Activated CD4-positive, CD25-positive, alpha-beta regulatory T cell (primary cell): ENCODE measurements around the gene SEMA3C.
"Not testable (repeated sequence)": the region's sequence is repeated elsewhere in the genome, so short reads cannot be mapped to it uniquely, and the experiment has no call there.

Experiments used
- DNase-seq, 4 experiments: peaks; one replicate each; lab custom pipeline; 2025; lab: John Stamatoyannopoulos, UW

Gene SEMA3C

GRCh38 chr7:80926955-80927354 lies 8.1 kb upstream of the SEMA3C start:
- DNase-seq, result not testable (repeated sequence)

DNA sequence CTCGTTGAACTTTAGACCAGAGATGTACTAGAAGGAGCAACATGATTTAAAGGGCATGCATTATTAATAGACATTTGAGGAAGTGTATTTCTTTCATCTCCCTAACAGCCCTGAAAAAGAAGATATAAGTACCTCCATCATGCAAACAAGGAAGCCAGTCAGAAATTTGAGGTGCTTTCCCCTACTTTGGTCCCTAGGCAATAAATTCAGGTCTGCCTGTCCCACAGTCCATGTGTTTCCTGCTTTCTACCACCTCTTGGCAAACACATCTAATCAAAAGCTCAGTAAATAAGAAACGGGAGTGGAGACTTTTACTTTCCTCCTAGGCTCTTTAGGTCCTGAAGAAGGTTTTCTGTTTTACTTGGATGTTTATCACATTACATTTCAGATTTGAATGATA lies 5.2 kb upstream of the SEMA3C start:
- no peak for DNase-seq

- no peak for DNase-seq
These were observed 4.4 kb upstream of the SEMA3C start for GRCh38 chr7:80923211-80923612.

- no peak for DNase-seq
These were observed 3.6 kb upstream of the SEMA3C start for GRCh38 chr7:80922253-80923049.

DNA sequence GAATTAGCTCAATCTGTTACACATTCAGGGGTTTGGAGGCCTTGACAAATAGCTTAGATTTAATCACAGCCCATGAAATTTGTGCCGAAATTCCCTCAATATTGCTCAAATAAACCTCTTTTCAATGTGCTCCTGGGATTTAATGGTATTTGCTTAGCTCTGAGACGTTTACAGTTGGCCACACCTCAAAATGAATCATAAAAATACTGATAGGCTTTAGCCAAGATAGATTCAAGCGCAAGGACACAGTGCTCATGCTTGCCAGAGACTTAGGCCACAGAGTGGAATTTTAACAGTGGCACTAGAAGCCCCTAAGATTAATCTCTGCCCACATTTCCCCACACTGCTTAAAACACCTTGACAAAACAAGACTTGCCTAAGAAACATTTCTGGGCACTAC lies 2.3 kb upstream of the SEMA3C start:
- no peak for DNase-seq

DNA sequence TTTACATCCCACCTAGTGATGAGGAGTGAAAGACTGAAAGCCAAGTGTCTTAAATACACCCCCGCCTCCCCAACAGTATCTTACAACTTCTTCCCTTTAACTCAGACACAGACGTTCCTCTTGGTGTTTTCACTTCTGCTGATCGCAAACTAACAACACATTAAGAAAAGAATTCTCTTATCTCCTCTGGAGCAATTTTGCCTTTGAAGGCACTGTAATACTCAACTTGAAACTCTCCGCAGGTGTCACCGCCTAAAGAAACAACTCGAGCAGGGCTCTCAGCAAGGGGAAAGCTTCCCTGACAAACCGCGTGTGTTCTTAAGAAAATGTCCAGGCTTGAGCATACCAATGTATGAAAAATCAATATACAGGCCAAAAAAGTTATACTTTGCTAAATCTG lies 452 bp downstream of the SEMA3C start:
- DNase-seq, result no peak

- DNase-seq, result no peak
These were observed 1.8 kb downstream of the SEMA3C start for GRCh38 chr7:80916770-80917741.

DNA sequence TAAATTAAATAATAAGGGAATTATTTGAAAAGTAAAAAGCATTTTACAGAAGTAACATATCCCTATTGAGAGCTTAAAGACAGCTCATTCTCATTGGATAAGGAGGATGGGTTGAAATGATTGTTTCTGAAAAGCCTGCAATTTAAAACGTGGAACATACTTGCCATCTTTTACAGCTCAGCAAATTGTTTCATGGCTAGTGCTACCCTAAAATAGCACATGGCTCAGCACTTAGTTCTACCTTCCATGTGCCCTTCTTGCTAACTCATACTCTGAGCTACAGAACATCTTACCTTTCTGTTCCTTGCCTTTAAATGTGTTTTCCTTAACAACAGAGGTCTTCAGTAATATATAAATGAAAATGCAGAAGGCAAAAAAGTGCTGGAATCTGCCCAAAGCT lies 8.6 kb downstream of the SEMA3C start:
- DNase-seq, result no peak

GRCh38 chr7:80908360-80908797 lies 10.5 kb downstream of the SEMA3C start:
- DNase-seq, result no peak

GRCh38 chr7:80907612-80908011 lies 11.2 kb downstream of the SEMA3C start:
- no peak for DNase-seq

- no peak for DNase-seq
These were observed 11.7 kb downstream of the SEMA3C start for GRCh38 chr7:80907141-80907601.

DNA sequence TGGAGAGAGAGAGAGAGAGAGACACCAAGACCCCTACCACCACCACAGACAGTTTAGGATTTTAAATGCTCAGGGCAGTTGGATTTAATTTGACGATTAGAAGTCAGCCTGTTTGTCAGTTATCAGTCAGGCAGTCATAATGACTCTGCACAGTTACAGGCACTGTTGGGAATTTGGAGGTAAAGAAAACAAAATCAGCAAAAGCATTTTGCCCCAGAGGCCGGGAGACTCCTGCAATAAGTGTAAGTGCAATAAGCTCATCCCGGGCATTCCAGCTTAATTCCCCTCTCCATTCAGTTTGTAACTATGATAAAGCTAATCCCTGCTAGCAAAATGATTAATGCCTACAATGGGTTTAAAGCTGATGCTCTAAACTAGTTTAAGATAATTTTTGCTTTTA lies 13.5 kb downstream of the SEMA3C start:
- DNase-seq, result no peak

GRCh38 chr7:80902716-80903308 lies 16.0 kb downstream of the SEMA3C start:
- DNase-seq, result no peak

DNA sequence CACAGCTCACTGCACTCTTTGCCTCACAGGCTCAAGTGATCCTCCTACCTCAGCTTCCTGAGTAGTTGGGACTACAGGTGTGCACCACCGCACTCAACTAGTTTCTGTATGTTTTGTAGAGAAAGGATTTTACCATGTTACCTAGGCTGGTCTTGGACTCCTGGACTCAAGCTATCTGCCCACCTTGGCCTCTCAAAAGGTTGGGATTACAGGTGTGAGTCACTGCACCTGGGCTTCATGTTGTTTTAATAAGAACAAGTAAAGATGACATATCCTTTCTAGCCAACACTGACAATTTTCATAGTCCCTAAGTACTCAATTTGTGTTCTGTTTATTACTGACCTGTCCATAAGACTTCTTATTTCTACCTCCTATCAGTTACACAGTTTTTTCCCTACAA lies 16.8 kb downstream of the SEMA3C start:
- DNase-seq, result no peak

DNA sequence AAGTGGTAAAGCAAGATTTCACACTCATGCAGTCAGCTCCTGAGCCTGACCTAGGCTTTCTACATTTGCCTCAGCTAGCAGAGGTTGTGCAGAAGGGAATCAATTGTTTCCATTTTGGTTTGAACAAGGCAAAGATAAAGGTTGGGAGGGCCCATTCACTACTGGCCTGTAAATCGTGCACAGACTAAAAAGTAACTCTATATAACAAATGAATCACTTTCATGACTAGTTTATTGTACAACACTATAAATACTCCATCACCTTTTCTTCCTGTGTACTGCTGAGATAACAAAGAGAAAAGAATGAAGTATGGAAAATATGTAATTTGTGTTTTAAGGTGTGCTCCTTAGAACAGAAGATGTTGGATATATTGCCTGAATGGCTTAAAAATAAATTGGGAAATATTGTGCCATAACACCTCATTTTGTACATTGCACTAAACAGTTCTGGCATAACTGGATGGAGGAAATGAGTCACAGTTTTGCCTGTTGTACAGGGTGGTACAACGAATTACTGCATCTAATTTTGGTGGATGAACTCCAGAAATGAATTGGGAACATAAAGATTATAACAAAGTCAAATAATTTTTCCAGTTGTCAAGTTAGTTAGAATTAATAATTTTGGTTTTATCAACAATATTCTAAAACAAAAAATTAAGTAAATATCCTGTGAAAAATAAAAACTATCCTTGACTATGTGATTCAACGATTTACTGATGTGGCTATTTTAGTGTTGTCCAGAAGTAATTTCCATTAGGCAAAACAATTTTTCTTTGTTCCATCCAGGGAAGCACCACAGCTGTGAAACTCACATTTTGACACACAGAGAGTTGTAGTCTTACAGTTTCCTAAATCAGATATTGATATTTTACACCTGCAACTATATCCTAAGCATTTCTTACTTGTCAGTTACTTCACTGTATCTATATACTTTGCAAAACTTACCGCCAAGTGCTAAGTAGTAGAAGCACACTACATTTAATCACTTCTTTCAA lies 18.0 kb downstream of the SEMA3C start:
- no peak for DNase-seq

GRCh38 chr7:80896906-80897598 lies 21.8 kb downstream of the SEMA3C start:
- DNase-seq, result no peak

DNA sequence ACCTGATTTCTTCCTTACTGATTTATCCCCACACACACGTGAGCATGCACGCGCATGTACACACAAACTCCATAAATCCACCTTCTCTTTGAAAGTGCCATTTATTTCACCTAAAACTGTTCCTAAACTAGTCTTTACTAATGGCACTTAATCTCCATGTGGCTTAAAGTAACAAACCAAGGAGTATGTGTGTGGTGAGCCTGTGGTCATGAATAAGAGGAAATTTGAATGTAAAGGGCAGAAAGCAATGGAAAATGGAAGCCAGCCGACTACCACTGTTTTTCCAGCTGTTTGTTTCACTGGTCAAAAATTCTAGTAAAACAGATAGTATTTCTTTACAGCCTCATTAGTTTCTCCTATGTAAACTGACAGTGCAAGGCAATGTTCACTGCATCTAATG lies 23.8 kb downstream of the SEMA3C start:
- no peak for DNase-seq

GRCh38 chr7:80891259-80891544 lies 27.6 kb downstream of the SEMA3C start:
- DNase-seq, result no peak

DNA sequence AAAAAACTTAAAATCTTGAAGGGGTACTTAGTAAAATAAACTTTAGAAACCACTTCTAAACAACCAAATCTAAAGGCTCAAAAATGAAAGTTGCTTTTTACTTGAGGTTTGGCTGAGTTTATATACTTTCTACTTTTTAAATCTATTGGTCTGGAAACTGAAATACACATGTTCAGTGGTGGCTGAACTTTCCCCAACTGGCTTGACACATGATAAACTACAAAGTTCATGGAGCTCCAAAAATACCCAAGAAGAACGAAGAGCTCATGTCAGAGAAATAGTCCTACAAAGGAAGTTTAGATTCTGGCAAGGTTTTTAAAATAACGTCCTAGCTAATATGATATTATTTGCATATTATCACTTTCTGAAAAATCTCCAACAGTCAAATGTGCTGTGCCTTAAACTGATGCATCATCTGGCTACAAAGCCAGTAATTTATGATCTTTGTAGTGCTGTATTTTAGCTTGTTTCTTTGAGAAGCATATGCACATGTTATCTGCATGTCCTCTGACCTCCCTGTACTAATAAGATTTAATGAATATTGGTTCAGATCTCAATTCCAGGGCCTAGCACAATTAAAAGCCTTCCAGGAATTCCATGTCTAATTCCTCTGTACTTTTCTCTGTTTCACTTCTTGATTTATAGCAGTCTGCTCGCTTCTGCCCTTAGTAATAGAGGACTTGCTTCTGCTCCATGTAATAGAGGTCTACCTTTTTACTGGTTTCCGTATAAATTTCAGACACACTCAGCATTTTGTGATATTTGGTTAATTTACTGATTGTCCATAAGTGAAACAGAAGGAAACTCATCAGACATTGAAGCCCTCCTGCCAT lies 28.2 kb downstream of the SEMA3C start:
- no peak for DNase-seq

DNA sequence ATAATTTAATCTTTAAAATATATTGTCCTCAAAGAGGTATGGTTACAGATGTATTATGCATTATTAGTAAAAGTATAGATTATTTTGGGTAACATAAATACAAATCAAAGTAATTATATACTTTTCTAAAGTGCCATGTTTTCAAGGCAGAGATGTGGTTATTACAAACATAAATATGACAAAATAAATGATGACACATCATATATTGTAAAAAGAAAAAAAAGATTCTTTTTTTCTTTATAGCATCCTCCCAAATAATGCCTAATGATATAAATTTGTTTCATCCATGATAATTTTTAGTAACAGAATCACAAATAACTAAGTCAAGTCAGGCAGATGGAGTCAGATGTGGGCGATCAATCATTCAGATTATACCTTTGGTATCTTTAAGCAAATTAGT lies 29.3 kb downstream of the SEMA3C start:
- no peak for DNase-seq
